ENCODE measurements around the gene KTI12.
"Not testable (repeated sequence)": the region's sequence is repeated elsewhere in the genome, so short reads cannot be mapped to it uniquely, and the experiment has no call there.

KTI12 gene

DNA sequence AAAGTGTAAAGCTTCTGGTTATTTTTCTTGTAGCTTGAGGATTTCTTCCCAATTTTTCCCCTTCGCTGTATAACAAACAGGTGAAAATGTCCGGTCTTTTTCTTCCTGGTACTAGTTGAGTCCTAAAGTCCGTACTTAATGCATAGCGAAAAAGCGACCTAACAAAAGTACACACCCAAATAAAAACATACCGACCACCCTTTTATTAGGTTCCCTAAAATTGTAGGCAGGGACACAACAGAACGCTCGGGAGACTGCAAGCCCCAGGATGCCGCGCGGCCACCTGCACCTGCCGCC is 22.2 kb upstream of the KTI12 start:
- TF ChIP-seq, protein P1, sequence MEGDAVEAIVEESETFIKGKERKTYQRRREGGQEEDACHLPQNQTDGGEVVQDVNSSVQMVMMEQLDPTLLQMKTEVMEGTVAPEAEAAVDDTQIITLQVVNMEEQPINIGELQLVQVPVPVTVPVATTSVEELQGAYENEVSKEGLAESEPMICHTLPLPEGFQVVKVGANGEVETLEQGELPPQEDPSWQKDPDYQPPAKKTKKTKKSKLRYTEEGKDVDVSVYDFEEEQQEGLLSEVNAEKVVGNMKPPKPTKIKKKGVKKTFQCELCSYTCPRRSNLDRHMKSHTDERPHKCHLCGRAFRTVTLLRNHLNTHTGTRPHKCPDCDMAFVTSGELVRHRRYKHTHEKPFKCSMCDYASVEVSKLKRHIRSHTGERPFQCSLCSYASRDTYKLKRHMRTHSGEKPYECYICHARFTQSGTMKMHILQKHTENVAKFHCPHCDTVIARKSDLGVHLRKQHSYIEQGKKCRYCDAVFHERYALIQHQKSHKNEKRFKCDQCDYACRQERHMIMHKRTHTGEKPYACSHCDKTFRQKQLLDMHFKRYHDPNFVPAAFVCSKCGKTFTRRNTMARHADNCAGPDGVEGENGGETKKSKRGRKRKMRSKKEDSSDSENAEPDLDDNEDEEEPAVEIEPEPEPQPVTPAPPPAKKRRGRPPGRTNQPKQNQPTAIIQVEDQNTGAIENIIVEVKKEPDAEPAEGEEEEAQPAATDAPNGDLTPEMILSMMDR (IDR thresholded peaks at IDR 0.05; ENCODE audit: extremely low read depth, insufficient read depth, missing control alignments): no peak
- in situ Hi-C loops (cut with MboI; ENCODE audit: low pct_unique_long_range_greater_than_20kb, low sequenced_read_pairs, unreplicated experiment): no loop called here

DNA sequence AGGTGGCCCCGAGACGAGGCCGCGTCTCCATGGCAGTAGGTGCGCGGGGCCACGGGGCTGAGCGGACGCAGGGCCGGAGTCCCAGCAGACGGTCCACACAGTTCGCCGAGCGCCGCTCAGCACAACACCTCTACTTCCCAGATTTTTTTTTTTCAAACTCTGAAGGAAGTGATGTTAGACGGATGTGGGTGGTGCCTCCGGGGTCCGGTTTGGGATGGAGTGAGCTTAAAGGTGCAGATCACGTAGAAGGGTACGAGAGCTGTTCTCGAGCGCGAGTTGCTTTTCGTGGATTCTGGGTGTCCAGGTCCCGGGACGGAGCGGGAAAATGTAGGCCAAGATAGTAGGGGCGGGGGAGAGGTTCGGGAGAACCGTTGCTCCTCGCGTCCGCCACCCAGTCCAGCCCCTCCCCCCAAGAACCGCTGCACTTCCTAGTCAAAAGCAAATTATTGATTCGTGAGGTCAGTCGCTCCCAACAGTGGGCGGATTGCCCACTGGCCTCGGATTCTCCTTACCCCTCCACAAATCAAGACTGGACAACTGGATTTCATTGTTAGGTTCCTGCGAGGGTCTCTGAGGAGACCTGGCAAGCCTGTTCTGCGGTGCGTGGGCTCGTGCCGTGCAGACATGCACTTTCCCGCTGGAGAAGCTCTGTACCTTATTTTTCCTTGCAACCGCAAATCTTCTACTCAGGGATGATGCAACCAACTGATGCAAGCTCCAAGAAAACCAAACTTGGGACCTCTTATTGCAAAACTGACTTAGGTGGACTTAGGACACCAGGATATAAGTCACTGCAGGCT is 21.7 kb upstream of the KTI12 start, which contains the start of gene TXNDC12:
TSS of gene TXNDC12 (minus strand) at position 126 of the 800 bp plus-strand sequence. CDS start at position 31, 95 bp downstream.
- TF ChIP-seq, protein P1 (IDR thresholded peaks at IDR 0.05; ENCODE audit: extremely low read depth, insufficient read depth, missing control alignments): no peak
- in situ Hi-C loops (cut with MboI; ENCODE audit: low pct_unique_long_range_greater_than_20kb, low sequenced_read_pairs, unreplicated experiment): no loop called here

More for the DNA sequence above, 22.2 kb upstream of the KTI12 start:
- no peak for DNase-seq (ENCODE audit: low spot score)

DNA sequence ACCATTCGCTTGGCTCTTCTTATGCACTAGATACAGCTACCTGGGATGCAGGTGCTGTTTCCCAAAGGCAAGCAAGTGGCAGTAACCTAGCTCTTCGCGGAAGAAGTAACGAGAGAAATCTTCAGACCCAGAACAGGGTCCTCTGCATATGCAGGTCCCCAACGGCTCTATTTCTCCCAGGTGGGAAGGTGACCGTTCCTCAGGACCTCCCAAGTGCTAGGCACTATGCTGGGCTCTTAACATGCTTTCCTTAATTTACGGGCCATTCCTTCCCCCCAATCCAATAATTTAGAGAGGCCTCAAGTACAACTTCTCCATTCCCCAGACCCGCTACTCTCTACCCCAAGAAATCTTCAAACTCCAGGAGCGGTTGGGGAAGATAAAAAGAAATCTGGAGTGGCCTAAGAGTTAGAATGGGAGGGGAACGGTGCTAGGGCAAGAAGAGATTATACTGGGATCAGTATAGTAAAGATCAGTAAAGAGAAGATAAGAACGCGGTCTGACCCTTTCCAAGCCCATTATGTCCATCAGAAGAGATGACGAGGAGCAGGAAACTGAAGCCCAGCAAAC is 21.0 kb upstream of the KTI12 start:
- in situ Hi-C loops (cut with MboI; ENCODE audit: low pct_unique_long_range_greater_than_20kb, low sequenced_read_pairs, unreplicated experiment): no loop called here
- TF ChIP-seq, protein P1 (IDR thresholded peaks at IDR 0.05; ENCODE audit: extremely low read depth, insufficient read depth, missing control alignments): no peak
- DNase-seq (ENCODE audit: low spot score): no peak

More for the DNA sequence above, 21.7 kb upstream of the KTI12 start, which contains the start of gene TXNDC12:
- DNase-seq (ENCODE audit: low spot score): peak; percentile 81

DNA sequence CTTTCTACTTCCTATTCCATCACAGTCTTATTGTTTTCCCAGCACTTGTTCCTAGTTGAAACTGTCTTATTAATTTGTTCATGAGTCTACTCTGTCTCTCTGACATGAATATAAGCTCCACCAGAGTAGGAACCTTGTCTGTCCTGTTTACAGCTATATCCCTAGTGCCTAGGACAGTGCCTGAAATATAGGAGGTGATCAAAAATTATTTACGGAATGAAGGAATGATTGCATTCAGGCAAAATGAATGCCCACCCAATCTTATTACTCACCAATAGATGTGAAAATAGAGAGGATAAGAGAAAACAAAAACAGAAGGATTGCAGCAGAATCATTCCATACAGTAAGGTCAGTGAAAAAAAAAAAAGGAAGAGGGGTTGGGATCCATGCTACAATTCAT is 20.3 kb upstream of the KTI12 start:
- no peak for DNase-seq (ENCODE audit: low spot score)
- TF ChIP-seq, protein P1 (IDR thresholded peaks at IDR 0.05; ENCODE audit: extremely low read depth, insufficient read depth, missing control alignments): no peak
- in situ Hi-C loops (cut with MboI; ENCODE audit: low pct_unique_long_range_greater_than_20kb, low sequenced_read_pairs, unreplicated experiment): no loop called here

DNA sequence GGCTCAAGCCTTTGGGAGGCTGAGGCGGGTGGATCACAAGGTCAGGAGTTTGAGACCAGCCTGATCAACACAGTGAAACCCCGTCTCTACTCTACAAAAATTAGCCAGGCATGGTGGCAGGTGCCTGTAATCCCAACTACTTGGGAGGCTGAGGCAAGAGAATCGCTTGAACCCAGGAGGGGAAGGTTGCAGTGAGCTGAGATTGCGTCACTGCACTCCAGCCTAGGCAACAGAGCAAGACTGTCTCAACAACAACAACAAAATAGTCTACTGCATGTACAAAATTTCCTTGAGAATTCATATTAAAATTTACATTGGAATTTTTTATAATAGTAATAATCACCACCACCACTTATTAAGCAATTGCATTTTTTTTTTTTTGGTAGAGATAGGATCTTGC is 15.7 kb upstream of the KTI12 start:
- DNase-seq (ENCODE audit: low spot score); in situ Hi-C loops (cut with MboI; ENCODE audit: low pct_unique_long_range_greater_than_20kb, low sequenced_read_pairs, unreplicated experiment): not testable (repeated sequence)

DNA sequence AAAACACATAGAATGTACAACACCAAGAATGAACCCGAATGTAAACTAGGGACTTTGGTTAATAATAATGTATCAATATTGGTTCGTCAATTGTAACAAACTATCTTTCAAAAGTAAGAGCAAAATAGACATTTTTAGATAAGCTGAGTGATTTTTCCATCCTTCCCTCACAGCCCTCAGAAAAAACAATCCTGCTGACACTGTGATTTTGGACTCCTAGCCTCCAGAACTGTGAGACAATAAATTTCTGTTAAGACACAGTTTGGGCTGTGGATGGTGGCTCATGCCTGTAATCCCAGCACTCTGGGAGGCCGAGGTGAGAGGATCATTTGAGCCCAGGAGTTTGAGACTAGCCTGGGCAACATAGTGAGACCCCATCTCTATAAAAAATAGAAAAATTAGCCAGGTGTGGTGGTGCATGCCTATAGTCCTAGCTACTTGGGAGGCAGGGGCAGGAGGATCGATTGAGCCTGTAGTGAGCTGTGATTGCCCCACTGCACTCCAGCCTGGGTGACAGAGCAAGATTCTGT is 12.1 kb upstream of the KTI12 start:
- in situ Hi-C loops (cut with MboI; ENCODE audit: low pct_unique_long_range_greater_than_20kb, low sequenced_read_pairs, unreplicated experiment): not testable (repeated sequence)

DNA sequence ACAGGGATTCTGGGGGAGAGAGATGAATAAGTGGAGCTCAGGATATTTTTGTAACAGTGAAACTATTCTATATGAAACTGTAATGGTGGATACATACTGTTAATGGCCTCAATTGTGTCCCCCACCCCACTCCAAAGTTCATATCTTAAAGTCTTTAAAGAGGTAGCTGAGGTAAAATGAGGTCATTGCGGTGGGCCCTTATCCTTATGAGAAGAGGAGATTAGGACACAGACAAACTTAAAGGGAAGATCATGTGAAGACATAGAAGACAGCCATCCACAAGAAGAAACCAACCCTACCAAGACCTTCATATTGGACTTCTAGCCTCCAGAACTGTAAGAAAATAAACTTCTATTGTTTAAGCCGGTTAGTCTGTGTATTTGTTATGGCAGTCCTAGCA is 11.6 kb upstream of the KTI12 start:
- in situ Hi-C loops (cut with MboI; ENCODE audit: low pct_unique_long_range_greater_than_20kb, low sequenced_read_pairs, unreplicated experiment): no loop called here
- no peak for DNase-seq (ENCODE audit: low spot score)
- TF ChIP-seq, protein P1 (IDR thresholded peaks at IDR 0.05; ENCODE audit: extremely low read depth, insufficient read depth, missing control alignments): no peak

More for the DNA sequence above, 12.1 kb upstream of the KTI12 start:
- not testable (repeated sequence) for DNase-seq (ENCODE audit: low spot score)

Measured in GM13977 (cell line).